Liver (tissue), 3 donors: ENCODE results near the gene DCC.

ENCODE experiments used
- GABPA ChIP-seq, 2 donors: IDR thresholded peaks in 1 of 2; conservative IDR thresholded peaks in 1 of 2; 2 replicates each; pipeline ENCODE4 v1.6.1; 2016; ENCODE audit warnings: antibody characterized with exemption in 2 of 2, mild to moderate bottlenecking in 1 of 2, moderate library complexity in 1 of 2
- JUND ChIP-seq, 2 donors: IDR thresholded peaks; 2 replicates each; pipeline ENCODE4 v1.6.1; 2016; ENCODE audit warnings: antibody characterized with exemption in 2 of 2
- SP1 ChIP-seq: IDR thresholded peaks from 2 replicates; pipeline ENCODE4 v1.6.1; 2018; ENCODE audit warnings: antibody characterized with exemption, mild to moderate bottlenecking
- TF ChIP-seq, protein P1 (sequence below): fragments of 150-350 bp; IDR thresholded peaks from 2 replicates; pipeline ENCODE4 v1.5.1; 2017; ENCODE audit warnings: improper control_type of control experiment, low read depth, low read length; ENCODE audit not compliant: missing input control
- donor health status: healthy.
- donor health status: healthy.

DNA sequence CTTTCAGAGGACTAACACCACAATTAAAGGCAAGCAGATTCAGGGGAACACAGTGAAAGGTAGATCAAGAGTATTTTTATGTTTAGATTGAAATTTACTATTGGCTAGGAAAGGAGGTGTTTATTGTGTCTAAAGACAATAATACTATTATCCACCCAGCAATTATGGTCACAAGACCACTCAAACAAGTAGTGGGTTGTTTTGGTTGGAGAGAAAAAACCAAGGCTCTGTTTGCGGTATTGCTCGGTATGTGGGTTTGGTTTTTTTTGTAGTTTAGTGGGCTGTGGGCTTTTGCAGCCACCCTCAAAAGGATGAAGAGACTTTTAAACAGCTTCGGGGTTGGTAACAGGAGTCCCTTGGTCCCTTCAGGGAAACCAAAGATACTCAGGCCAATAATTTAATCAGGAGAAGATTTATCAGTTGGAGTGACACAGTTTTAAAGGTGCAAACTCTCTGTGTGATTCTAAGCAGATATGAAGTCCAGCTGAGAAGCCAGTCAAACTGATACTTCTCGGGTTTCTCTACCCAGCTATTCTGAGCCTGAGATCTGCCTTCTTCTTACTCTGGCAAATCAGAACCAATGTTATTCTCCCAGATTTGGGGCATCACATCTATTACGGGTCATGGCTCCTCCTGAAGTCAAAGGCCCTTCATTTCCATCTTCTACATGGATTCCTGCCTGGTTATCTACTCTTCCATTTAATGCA lies 55.3 kb downstream of the DCC start:
- TF ChIP-seq, protein P1, sequence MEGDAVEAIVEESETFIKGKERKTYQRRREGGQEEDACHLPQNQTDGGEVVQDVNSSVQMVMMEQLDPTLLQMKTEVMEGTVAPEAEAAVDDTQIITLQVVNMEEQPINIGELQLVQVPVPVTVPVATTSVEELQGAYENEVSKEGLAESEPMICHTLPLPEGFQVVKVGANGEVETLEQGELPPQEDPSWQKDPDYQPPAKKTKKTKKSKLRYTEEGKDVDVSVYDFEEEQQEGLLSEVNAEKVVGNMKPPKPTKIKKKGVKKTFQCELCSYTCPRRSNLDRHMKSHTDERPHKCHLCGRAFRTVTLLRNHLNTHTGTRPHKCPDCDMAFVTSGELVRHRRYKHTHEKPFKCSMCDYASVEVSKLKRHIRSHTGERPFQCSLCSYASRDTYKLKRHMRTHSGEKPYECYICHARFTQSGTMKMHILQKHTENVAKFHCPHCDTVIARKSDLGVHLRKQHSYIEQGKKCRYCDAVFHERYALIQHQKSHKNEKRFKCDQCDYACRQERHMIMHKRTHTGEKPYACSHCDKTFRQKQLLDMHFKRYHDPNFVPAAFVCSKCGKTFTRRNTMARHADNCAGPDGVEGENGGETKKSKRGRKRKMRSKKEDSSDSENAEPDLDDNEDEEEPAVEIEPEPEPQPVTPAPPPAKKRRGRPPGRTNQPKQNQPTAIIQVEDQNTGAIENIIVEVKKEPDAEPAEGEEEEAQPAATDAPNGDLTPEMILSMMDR: no peak
- TF ChIP-seq JUND (IDR thresholded peaks at IDR 0.05) (no peak), GABPA (IDR thresholded peaks at IDR 0.05 in 1 of 2, conservative IDR thresholded peaks at IDR 0.05 in 1 of 2) (no peak), SP1 (no peak)
